H1 (cell line): ENCODE measurements around the gene HTD2.

Source experiments
- CHD2 ChIP-seq: IDR thresholded peaks from 2 replicates; pipeline ENCODE4 v1.6.1; 2012; ENCODE audit warnings: low read length, improper control_type of control experiment
- CREB1 ChIP-seq: IDR thresholded peaks from 2 replicates; pipeline ENCODE4 v1.6.1; 2012; ENCODE audit warnings: inconsistent platforms
- EP300 ChIP-seq, 2 experiments: IDR thresholded peaks; 1 replicate in 1 of 2; 2 replicates in 1 of 2; pipeline ENCODE4 v1.6.1; 2011 to 2012; ENCODE audit warnings: low read depth in 2 of 2, low read length in 2 of 2, mild to moderate bottlenecking in 2 of 2, borderline replicate concordance in 1 of 2, inconsistent platforms in 1 of 2, moderate library complexity in 1 of 2
- EZH2 ChIP-seq: fragments of 200-600 bp; sonication (generic); IDR thresholded peaks from 2 replicates; pipeline ENCODE4 v1.7.1; 2012; ENCODE audit warnings: low read depth, mild to moderate bottlenecking, moderate library complexity, low read length, inconsistent platforms; ENCODE audit not compliant: severe bottlenecking
- JUN ChIP-seq: IDR thresholded peaks from 2 replicates; pipeline ENCODE4 v1.6.1; 2011; ENCODE audit warnings: low read depth, mild to moderate bottlenecking, improper control_type of control experiment, low read length
- POLR2A ChIP-seq, 2 experiments: IDR thresholded peaks; 1 replicate in 1 of 2; 2 replicates in 1 of 2; pipeline ENCODE4 v1.6.1; 2011; ENCODE audit warnings: low read depth in 2 of 2, low read length in 2 of 2, mild to moderate bottlenecking in 2 of 2; ENCODE audit errors: control extremely low read depth in 1 of 2
- RXRA ChIP-seq: IDR thresholded peaks from 2 replicates; pipeline ENCODE4 v1.6.1; 2011; ENCODE audit warnings: low read depth, mild to moderate bottlenecking, low read length, moderate library complexity; ENCODE audit not compliant: insufficient read depth
- TF ChIP-seq, protein P1 (sequence below), 3 experiments: IDR thresholded peaks; 1 replicate in 2 of 3; 2 replicates in 1 of 3; pipeline versions ENCODE4 v1.5.1 to v1.6.1; 2011; ENCODE audit warnings: low read length in 3 of 3, mild to moderate bottlenecking in 3 of 3, inconsistent platforms in 2 of 3, low read depth in 1 of 3, moderate library complexity in 1 of 3; ENCODE audit not compliant: insufficient read depth in 1 of 3; ENCODE audit errors: control extremely low read depth in 1 of 3
- TF ChIP-seq, protein P2 (sequence below): IDR thresholded peaks from 2 replicates; pipeline ENCODE4 v1.6.1; 2012; ENCODE audit warnings: inconsistent platforms

DNA sequence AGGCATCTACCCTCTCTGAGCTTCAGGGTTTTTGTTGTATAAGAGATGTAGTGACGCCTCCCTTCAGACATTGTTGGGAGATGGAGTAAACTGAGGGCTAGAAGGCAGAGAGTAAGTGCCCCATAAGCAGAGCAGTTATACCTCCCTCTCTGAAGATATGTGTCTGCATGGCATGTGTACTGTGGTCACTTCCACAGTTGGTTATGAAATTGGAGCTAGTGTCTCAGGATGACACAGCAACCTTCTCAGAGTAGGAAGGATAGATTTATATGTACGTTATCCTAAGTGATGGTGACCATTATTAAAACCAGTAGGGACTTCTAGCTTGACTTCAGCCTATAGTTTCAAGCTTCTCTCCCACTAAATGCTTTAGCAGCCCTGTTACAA is 44.3 kb downstream of the HTD2 start:
- TF ChIP-seq CHD2 (no peak), RXRA (no peak), EZH2 (no peak), EP300 (IDR thresholded peaks at IDR 0.05; ENCODE audit: borderline replicate concordance in 1 of 2, low read depth in 2 of 2, low read length in 2 of 2) (no peak), JUN (no peak), POLR2A (IDR thresholded peaks at IDR 0.05; ENCODE audit: control extremely low read depth in 1 of 2, low read depth in 2 of 2, low read length in 2 of 2) (no peak), CREB1 (no peak)
- TF ChIP-seq, protein P1, sequence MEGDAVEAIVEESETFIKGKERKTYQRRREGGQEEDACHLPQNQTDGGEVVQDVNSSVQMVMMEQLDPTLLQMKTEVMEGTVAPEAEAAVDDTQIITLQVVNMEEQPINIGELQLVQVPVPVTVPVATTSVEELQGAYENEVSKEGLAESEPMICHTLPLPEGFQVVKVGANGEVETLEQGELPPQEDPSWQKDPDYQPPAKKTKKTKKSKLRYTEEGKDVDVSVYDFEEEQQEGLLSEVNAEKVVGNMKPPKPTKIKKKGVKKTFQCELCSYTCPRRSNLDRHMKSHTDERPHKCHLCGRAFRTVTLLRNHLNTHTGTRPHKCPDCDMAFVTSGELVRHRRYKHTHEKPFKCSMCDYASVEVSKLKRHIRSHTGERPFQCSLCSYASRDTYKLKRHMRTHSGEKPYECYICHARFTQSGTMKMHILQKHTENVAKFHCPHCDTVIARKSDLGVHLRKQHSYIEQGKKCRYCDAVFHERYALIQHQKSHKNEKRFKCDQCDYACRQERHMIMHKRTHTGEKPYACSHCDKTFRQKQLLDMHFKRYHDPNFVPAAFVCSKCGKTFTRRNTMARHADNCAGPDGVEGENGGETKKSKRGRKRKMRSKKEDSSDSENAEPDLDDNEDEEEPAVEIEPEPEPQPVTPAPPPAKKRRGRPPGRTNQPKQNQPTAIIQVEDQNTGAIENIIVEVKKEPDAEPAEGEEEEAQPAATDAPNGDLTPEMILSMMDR (IDR thresholded peaks at IDR 0.05; ENCODE audit: control extremely low read depth in 1 of 3, insufficient read depth in 1 of 3, low read depth in 1 of 3, low read length in 3 of 3): no peak
- TF ChIP-seq, protein P2, sequence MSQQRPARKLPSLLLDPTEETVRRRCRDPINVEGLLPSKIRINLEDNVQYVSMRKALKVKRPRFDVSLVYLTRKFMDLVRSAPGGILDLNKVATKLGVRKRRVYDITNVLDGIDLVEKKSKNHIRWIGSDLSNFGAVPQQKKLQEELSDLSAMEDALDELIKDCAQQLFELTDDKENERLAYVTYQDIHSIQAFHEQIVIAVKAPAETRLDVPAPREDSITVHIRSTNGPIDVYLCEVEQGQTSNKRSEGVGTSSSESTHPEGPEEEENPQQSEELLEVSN: no peak
